Measurements from ENCODE around the gene BPIFB6. TPM values are rescaled to one million over a fixed set of nuclear protein-coding genes. Genes with fewer than 3 reads are reported as not detected.

The BPIFB6 gene
- total RNA-seq, 1 donor from 2014 or later = not detected

DNA sequence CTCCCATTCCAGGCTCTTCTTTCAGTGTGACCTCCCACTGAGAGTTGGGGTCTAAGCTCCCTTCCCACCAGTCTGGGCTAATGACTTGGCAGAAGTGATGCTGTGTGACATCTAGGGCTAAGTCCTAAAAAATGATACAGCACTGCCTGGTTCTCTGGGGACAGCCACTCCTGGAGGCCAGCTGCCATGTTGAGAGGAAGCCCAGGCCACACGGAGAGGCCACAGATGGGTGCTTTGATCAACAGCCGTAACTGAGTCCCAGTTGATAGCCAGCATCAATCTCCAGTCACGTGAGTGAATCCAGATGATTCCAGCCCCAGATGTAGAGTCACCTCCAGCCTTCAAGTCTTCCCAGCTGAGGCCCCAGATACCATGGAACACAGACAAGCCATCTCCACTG, 41.0 kb upstream of the BPIFB6 start:
- no peak overlapping the region for H3K27ac Mint-ChIP-seq (ENCODE audit: unreplicated experiment)
- no peak for TF ChIP-seq CTCF (IDR thresholded peaks at IDR 0.05)
- H3K36me3 Mint-ChIP-seq (ENCODE audit: low read depth) = peaks cover 5% of the 10 kb centered on the region
- no peaks in the 10 kb centered on the region for H3K4me1 Mint-ChIP-seq (ENCODE audit: low read depth)
- peaks cover 16% of the 10 kb centered on the region for H3K27me3 Mint-ChIP-seq (ENCODE audit: low read depth)
- DNase-seq (ENCODE audit: low spot score) = no peak
- no peak overlapping the region for H3K4me3 Mint-ChIP-seq (ENCODE audit: unreplicated experiment)
- peaks cover 11% of the 10 kb centered on the region for H3K9me3 Mint-ChIP-seq (ENCODE audit: low read depth)

- TF ChIP-seq CTCF (IDR thresholded peaks at IDR 0.05) = no peak
- Mint-ChIP-seq H3K36me3 (ENCODE audit: low read depth) (peaks cover 5% of the 10 kb centered on the region), H3K4me3 (ENCODE audit: unreplicated experiment) (no peak overlapping the region), H3K27me3 (ENCODE audit: low read depth) (peaks cover 15% of the 10 kb centered on the region), H3K27ac (ENCODE audit: unreplicated experiment) (no peak overlapping the region), H3K4me1 (ENCODE audit: low read depth) (no peaks in the 10 kb centered on the region), H3K9me3 (ENCODE audit: low read depth) (peaks cover 16% of the 10 kb centered on the region)
- DNase-seq (ENCODE audit: low spot score) = no peak
These were observed 40.1 kb upstream of the BPIFB6 start for GRCh38 chr20:32991383-32991782.

GRCh38 chr20:32991792-32992641, 39.4 kb upstream of the BPIFB6 start:
- peaks cover 5% of the 10 kb centered on the region for H3K36me3 Mint-ChIP-seq (ENCODE audit: low read depth)
- peak; percentile 38 for DNase-seq (ENCODE audit: low spot score)
- H3K4me3 Mint-ChIP-seq (ENCODE audit: unreplicated experiment) = no peak overlapping the region
- peaks cover 16% of the 10 kb centered on the region for H3K9me3 Mint-ChIP-seq (ENCODE audit: low read depth)
- no peak overlapping the region for H3K27ac Mint-ChIP-seq (ENCODE audit: unreplicated experiment)
- TF ChIP-seq CTCF (IDR thresholded peaks at IDR 0.05) = no peak
- peaks cover 14% of the 10 kb centered on the region for H3K27me3 Mint-ChIP-seq (ENCODE audit: low read depth)
- no peaks in the 10 kb centered on the region for H3K4me1 Mint-ChIP-seq (ENCODE audit: low read depth)

- Mint-ChIP-seq H3K9me3 (ENCODE audit: low read depth) (peaks cover 16% of the 10 kb centered on the region), H3K4me3 (ENCODE audit: unreplicated experiment) (no peak overlapping the region), H3K4me1 (ENCODE audit: low read depth) (no peaks in the 10 kb centered on the region), H3K27me3 (ENCODE audit: low read depth) (peaks cover 21% of the 10 kb centered on the region), H3K36me3 (ENCODE audit: low read depth) (peaks cover 5% of the 10 kb centered on the region), H3K27ac (ENCODE audit: unreplicated experiment) (no peak overlapping the region)
- DNase-seq (ENCODE audit: low spot score) = peak; percentile 32
- no peak for TF ChIP-seq CTCF (IDR thresholded peaks at IDR 0.05)
These were observed 37.9 kb upstream of the BPIFB6 start for GRCh38 chr20:32993496-32994050.

DNA sequence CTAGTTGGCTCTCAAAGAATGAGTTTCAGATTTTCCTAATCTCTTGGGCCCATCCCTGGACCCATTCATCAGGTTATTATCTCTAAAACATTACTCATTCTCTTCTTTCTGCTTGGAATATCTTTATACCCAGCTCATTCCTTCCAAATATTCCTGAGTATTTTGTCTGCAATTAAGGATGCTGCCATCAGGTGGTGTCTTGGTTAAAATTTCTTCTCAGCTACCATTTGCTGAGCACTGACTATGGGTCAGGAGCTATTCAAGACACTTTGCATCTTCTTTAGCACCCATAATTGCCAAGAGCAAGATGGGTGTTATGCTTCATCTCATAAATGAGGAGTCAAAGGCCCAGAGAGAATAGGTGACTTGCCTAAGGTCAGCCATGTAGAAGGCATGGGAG, 35.6 kb upstream of the BPIFB6 start:
- no peak for DNase-seq (ENCODE audit: low spot score)
- Mint-ChIP-seq H3K9me3 (ENCODE audit: low read depth) (peaks cover 16% of the 10 kb centered on the region), H3K36me3 (ENCODE audit: low read depth) (peaks cover 5% of the 10 kb centered on the region), H3K4me3 (ENCODE audit: unreplicated experiment) (no peak overlapping the region), H3K27me3 (ENCODE audit: low read depth) (peaks cover 32% of the 10 kb centered on the region), H3K4me1 (ENCODE audit: low read depth) (no peaks in the 10 kb centered on the region), H3K27ac (ENCODE audit: unreplicated experiment) (no peak overlapping the region)
- peak; percentile 25 for TF ChIP-seq CTCF (IDR thresholded peaks at IDR 0.05)

Data from chondrocyte (in vitro differentiated cells).